GM12873 (cell line): ENCODE results near the gene FLRT3.

Source experiments
- TF ChIP-seq, protein P1 (sequence below): IDR thresholded peaks from 2 replicates; pipeline ENCODE4 v1.5.1; 2012; ENCODE audit warnings: low read depth, mild to moderate bottlenecking, moderate library complexity, low read length, control low read depth; ENCODE audit not compliant: insufficient read depth; ENCODE audit errors: missing control alignments

The FLRT3 gene

GRCh38 chr20:14341801-14342200, 4.4 kb upstream of the FLRT3 start:
- TF ChIP-seq, protein P1, sequence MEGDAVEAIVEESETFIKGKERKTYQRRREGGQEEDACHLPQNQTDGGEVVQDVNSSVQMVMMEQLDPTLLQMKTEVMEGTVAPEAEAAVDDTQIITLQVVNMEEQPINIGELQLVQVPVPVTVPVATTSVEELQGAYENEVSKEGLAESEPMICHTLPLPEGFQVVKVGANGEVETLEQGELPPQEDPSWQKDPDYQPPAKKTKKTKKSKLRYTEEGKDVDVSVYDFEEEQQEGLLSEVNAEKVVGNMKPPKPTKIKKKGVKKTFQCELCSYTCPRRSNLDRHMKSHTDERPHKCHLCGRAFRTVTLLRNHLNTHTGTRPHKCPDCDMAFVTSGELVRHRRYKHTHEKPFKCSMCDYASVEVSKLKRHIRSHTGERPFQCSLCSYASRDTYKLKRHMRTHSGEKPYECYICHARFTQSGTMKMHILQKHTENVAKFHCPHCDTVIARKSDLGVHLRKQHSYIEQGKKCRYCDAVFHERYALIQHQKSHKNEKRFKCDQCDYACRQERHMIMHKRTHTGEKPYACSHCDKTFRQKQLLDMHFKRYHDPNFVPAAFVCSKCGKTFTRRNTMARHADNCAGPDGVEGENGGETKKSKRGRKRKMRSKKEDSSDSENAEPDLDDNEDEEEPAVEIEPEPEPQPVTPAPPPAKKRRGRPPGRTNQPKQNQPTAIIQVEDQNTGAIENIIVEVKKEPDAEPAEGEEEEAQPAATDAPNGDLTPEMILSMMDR: no peak

- TF ChIP-seq, protein P1: no peak
Measured at GRCh38 chr20:14336686-14337085, 726 bp downstream of the FLRT3 start.

DNA sequence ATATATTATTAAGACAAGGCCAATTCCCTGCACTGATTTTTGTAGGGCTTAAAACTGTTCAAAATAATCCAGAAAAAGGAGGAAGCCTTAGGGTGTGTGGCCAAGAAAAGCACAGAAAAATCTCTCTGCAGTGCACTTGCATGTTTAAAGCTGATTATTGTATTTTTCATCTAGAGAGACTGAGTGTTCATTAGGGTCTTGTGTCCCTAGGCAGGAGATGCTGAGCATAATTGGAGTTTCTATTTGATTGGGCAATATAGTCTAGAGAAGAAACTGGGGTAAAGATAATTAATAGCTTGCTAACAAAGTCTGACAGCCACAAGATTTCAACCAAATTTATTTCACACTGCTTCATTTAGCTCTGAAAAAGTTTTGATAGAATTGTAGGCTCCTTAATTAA, 2.4 kb downstream of the FLRT3 start:
- TF ChIP-seq, protein P1: no peak

GRCh38 chr20:14334306-14334930, 3.0 kb downstream of the FLRT3 start:
- TF ChIP-seq, protein P1: peak; percentile 16

- TF ChIP-seq, protein P1: no peak
Measured at GRCh38 chr20:14333721-14334120, 3.7 kb downstream of the FLRT3 start.

- TF ChIP-seq, protein P1: no peak
Measured at GRCh38 chr20:14332866-14333265, 4.5 kb downstream of the FLRT3 start.

DNA sequence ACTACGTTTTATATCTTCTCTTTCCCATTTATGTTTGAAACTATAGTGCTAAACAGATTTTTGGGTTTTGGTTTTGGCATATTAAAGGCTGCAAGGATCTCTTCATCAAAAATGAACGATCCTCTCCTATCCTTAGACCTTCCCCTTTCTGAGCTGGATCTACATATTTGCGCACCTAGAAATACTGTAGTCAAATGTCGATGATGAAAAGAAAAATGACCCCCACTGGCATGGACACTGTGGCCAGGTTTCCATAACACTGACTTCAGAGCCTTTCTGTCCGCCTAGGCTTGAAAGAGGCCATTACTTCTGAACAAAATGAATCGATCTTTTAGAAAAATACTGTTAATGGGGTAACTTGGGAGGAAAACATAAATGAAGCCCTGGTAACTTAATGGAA, 5.8 kb downstream of the FLRT3 start:
- TF ChIP-seq, protein P1: no peak
